HG03060 (cell line): ENCODE results near the gene MAPKAPK3.

Source experiments
- ATAC-seq: cut with Tn5 transposase; IDR thresholded peaks from one replicate; pipeline ENCODE4 v1.9.1; 2021; ENCODE audit warnings: low read depth, moderate number of reproducible peaks; ENCODE audit not compliant: unreplicated experiment

The MAPKAPK3 gene

DNA sequence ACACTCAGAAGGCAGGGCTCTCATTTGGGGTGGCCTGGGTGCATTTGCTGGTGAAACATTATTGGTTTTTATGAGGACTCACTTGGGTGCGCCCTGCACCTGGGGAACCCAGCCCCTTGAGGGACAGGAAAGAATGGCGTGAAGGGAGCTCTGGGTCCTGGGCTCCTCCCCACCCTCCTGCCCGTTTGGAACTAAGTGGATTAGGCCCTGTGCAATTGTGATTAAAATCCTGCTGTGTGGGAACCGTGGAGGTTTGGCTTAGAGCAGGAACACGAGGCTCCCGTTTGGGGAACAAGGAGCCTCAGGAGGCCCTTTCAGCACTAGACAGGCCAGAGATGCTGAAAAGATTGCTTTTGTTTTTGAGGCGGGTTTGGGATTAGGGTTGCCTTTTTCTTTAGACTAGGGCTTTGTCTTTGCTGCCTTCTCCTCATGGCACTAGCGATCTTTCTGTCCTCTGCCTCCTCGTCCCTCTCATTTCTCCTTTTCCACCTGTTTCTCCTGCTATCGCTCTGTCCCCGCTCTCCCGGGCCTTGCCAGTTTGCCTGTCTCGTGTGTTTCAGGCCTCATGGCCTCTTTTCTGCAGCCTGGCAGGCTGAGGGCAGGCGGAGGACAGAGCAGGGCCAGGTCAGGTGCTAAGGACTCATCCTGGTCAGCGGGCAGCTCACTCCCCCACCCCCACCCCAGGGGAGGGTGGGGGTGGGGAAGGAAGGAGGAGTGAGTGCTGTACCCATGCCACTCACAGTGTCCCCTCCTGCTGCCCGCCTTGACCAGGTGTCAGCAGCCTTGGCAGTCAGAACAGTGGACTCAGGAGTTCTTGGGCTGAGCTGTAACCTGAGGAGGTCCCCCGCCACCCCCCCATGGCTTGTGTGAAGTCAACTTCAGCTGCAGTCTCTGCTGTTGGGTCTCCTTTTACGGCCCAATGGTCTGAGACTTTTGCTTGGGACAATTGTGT, 8.6 kb downstream of the MAPKAPK3 start:
- ATAC-seq = no peak

DNA sequence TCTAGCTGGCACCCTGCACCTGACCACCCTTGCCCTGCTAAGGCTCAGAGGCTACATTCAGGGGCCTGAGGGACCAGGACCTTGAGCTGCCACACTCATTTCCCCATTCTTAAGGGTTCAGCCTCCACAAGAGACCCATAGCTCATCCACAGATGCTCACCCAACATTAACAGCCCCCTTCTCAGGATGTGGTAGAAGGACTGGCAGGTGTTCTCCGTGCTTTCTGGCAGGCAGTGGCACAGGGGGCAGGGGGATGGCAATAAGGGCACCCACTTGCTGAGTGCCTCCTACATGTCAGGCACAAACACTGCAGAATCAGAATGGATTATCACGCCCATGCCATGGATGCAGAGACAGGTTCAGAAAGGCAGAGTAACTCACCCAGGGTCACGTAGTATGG, 9.4 kb downstream of the MAPKAPK3 start:
- ATAC-seq = no peak

GRCh38 chr3:50627407-50628051, 10.6 kb downstream of the MAPKAPK3 start:
- no peak for ATAC-seq

DNA sequence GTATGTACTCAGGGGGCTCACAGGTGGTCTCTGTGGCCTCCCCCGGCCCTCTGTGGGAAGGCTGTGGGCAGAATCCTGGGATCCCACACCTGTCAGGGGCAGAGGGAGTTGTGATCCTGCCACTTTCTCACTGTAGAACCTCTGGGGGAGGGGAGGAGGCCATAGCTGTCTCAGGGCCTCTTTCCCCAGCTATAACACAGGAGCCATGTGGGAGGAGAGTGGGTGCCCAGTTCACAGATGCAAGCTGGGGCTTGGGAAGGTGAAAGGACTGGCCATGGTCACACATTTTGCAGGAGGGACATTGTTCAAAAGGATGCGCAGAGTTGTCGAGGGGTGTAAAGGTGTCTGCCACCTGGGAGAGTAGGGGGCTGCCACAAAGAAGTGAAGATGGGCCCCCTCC, 11.7 kb downstream of the MAPKAPK3 start:
- ATAC-seq = no peak

DNA sequence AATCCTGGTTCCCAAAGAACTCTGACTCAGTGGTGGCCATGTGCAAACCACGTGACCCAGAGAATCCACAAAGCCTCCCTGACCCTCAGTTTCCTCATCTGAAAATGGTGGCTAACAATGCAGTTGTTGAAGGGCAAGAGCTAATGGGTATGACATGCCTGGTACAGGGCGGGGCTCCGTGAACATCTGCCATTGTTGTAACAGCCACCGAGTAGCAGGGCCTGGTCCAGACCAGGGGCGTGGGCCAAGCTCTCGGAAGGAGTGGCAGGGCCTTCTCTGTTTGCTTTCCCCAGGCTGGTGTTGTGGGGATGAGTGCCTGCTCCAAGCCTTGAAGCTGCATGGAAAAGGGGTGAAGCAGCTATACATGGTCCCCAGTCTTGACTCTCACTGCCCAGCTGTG, 13.4 kb downstream of the MAPKAPK3 start:
- ATAC-seq = no peak

- ATAC-seq = no peak
These were observed 13.9 kb downstream of the MAPKAPK3 start for GRCh38 chr3:50630877-50631276.

GRCh38 chr3:50632450-50632849, 15.5 kb downstream of the MAPKAPK3 start:
- ATAC-seq = no peak

GRCh38 chr3:50633230-50633790, 16.4 kb downstream of the MAPKAPK3 start:
- no peak for ATAC-seq

- no peak for ATAC-seq
These were observed 18.1 kb downstream of the MAPKAPK3 start for GRCh38 chr3:50635066-50635465.

DNA sequence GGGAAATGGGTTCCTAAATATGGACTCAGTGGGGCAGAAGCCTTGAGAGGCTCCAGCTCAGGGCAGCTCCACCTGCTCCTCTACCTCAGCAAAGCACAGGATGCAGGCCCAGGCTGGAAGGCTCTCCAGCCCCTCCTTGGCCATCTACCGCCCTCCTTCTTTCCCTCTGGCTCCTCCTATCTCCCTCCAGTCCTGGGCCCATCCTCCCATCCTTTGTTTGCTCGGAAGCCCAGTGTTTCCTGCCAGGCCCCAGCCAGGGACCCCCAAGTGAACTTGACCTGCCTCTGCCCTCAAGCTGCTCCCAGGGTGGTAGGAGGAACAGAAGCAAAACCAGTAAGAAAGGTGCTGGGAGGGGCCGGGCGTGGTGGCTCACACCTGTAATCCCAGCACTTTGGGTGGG, 20.1 kb downstream of the MAPKAPK3 start:
- no peak for ATAC-seq

DNA sequence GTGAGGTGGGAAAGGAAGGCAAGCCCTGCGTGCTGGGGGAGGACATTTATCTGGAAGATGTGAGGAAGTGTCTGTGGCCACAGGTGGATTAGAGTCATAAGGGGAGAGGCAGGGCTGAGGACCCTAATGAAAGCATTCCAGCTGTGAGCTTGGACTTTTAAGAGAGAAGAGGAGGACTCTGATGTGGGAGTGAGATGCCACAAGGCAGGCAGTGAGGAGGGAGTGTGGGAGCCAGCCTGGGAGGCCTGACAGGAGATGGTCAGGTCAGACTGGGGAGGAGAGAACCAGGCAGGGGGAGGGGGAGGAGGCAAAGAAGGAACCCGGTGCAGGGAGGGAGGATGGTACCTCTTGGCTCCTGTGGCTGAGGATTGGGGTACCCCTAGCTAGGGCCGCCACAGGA, 21.0 kb downstream of the MAPKAPK3 start:
- ATAC-seq = no peak

DNA sequence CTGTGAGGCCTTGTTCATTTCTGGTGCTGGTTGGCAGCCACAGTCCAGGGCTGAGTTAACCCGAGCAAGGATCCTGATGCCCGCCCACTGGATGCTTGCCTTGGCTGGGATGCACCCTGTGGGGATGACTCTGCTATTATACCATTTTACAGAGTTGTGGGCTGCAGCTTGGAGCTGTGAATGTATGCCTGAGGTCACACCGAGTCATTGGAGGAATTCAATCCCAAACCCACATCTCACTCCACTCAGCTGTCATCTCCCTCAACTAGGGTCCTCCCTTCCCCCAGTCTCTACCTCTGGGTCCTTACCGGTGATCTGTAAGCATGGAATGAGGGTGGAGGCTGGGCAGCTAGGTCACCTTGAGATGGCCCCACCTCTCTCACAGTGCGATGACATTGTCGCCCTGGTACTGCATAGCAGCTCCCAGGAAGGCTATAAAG, 22.1 kb downstream of the MAPKAPK3 start:
- no peak for ATAC-seq

- ATAC-seq = no peak
These were observed 25.4 kb downstream of the MAPKAPK3 start for GRCh38 chr3:50642382-50642781.

GRCh38 chr3:50644561-50644960, 27.6 kb downstream of the MAPKAPK3 start:
- no peak for ATAC-seq

DNA sequence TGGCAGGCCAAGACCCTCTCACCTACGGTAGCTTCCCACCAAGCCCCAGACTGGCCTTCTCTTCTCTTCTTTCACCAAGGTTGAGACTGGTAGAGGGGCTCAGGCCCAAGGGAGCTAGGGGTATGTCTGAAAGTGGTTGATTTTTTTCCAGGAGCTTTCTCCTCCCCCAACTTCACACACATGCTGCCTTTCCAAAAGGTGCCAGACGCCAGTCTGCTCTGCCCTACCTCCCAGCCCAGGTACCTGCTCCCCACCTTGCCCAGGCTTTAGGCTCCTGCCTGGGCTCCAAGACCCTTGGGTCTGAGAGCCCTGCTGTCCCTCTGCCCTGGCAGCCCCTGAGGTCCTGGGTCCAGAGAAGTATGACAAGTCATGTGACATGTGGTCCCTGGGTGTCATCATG, 28.4 kb downstream of the MAPKAPK3 start:
- ATAC-seq = no peak

DNA sequence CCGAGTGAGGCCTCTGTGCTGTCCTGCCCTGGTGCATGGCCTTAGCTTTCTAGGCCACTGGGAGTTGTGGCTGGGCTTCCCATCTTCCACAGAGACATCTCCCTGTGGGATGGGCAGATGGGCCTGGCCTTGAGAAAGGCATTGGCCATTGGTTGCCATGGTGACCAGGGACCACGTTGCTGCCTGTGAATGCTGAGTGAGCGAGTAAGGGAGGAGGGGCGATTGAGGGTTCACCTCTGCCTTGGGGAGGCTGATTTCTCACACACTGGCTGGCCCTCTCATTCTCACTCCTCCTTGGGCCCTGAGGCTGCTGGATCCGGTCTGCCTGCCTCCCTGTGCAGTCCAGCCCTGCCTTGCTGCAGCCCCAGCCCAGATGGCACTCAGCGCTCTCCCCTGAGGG, 31.4 kb downstream of the MAPKAPK3 start:
- ATAC-seq = no peak

DNA sequence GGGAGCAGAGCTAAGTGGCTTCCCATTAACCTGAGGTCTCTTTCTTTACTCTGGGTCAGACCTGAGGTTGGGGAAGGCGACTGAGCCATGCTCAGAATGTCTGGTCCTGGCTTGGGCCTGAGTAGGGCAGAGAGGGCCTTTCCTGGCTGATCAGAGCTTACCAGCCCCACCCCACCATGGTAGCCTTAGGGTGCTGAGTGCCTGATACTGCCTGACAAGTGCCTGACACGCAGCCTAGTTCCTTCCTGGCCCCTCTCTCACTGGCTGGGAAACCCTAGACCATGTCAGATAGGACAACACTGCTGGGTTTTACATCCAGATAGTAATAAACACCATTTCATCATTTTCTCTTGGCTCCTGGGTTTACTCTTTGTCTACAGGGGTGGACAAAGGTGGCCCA, 32.0 kb downstream of the MAPKAPK3 start:
- no peak for ATAC-seq

DNA sequence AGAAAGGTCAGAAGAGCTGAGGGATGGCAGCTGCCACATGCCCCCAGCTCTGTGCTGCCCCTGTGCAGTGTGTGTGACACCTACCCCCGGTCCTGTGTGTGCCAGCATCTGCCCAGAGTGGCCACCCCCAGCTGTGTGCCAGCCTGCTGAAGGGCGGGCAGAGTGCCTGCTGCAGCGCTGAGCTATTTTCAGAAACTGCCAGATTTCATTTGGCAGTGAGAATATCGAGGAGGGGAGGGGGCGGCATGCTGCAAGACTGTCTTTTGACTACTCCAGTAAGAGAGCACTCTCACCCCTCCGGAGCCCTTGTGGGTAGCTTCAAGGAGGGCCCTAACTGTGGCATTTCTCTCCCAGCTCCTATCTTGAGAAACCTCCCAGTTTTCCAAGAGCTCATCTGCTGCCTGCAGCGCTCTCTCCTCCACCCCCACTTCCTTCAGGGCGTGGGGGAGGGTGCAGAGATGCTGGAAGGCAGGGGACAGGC, 32.5 kb downstream of the MAPKAPK3 start:
- ATAC-seq = no peak

DNA sequence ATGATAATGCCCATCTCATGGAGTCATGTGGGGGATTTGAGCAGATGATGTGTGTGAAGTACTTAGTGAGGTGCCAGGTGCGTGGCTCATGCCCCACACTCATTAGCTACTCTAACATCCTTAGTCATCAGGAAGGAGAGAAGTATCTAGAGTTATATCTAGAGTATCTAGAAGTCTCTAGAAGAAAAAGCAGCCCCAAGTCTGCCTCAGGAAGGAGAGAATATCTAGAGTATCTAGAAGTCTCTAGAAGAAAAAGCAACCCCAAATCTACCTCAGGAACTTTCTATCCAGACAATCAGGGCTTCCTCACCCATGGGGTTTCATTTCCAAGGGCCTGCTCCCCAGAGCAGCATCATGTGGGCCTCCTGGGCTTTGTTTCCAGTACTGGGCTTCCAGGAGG, 33.1 kb downstream of the MAPKAPK3 start:
- no peak for ATAC-seq

DNA sequence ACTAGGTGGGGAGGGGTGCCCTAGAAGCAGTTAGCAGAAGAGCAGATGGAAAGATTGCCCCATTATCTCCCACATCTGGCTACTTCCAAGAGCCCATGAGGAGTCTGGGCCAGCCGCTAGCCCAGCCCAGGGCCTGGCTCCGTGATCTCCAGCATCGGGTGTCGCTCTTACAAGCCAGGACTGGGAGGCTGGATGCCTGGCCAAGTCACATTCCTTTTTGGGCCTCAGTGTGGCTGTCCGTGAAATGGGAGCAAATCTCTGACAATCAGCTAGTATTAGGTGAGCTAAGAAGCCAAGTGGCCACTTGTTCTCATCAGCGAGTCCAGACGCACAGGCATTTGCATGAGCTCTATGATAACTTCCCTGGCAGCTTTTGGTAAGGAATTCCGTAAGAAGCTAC, 34.5 kb downstream of the MAPKAPK3 start:
- no peak for ATAC-seq

DNA sequence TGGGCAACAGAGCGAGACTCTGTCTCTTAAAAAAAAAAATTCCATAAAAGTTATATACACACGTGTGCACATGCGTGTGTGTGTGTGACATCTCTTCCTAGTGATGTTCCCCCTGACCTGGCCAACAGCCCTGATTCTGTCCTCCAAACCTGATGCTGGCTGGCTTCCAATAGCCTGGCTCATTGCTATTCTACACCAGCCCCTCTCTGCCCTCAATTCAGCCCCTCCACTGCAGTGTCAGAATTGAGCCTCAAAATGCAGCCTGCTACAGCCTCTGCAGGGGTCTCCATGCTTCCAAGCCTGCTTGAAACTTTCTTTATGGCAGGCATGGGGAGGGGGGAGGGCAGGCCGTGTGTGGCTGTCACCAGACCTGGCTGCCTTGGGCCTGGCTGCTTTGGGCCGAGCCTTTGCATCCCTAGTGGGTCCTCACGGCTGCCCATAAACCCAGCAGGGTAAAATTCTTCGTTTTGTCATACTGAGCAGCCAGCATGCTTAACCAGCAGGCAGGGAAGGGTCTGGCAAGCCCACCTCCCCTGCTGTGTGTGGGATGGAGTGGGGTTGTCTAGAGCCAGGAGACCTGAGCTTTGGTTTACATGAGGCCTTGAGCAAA, 35.1 kb downstream of the MAPKAPK3 start:
- ATAC-seq = no peak
